Activated CD4-positive, alpha-beta memory T cell treated with anti-CD3 and anti-CD28 coated beads for 36 hours (primary cell): Measurements from ENCODE around the gene FZD1. TPM values are rescaled to one million over a fixed set of nuclear protein-coding genes. Genes with fewer than 3 reads are reported as not detected.
"Not testable (repeated sequence)": the region's sequence is repeated elsewhere in the genome, so short reads cannot be mapped to it uniquely, and the experiment has no call there.

Source experiments
- CTCF ChIA-PET: fragments of 350-600 bp; sonication (Branson Sonifier 250); formaldehyde crosslinking; loops from one replicate; lab custom pipeline; 2021; ENCODE audit warnings: antibody characterized with exemption, inconsistent platforms; lab: Charles Lee
- POLR2A ChIA-PET: fragments of 350-600 bp; sonication (Branson Sonifier 250); formaldehyde crosslinking; loops from one replicate; lab custom pipeline; 2021; ENCODE audit warnings: antibody characterized with exemption; lab: Charles Lee
- DNase-seq: peaks from one replicate; pipeline ENCODE4 v3.0.0-alpha.2; 2020
- H3K27ac Mint-ChIP-seq: one replicate; pipeline ENCODE4 v1.8.0; 2021; ENCODE audit warnings: mixed read lengths
- H3K27me3 Mint-ChIP-seq: one replicate; pipeline ENCODE4 v1.8.0; 2021; ENCODE audit warnings: mixed read lengths
- H3K36me3 Mint-ChIP-seq: one replicate; pipeline ENCODE4 v1.8.0; 2021; ENCODE audit warnings: mixed read lengths
- H3K4me1 Mint-ChIP-seq: one replicate; pipeline ENCODE4 v1.8.0; 2021; ENCODE audit warnings: low read depth, mixed read lengths
- H3K4me3 Mint-ChIP-seq: one replicate; pipeline ENCODE4 v1.8.0; 2021; ENCODE audit warnings: mild to moderate bottlenecking, mixed read lengths
- H3K9me3 Mint-ChIP-seq: one replicate; pipeline ENCODE4 v1.8.0; 2021; ENCODE audit warnings: mixed read lengths
- intact Hi-C: fragments of 100-400 bp; cut with micrococcal nuclease; formaldehyde crosslinking; loops from one replicate; pipeline ENCODE4 v1.15.1; 2023
- total RNA-seq, 2 experiments: library from RNA; stranded (reverse); gene quantifications; one replicate each; pipeline ENCODE4 v1.2.3, GENCODE V29; 2021

FZD1 gene
- total RNA-seq, 2 experiments from 2014 or later, result 0.05 TPM; not detected in 1

DNA sequence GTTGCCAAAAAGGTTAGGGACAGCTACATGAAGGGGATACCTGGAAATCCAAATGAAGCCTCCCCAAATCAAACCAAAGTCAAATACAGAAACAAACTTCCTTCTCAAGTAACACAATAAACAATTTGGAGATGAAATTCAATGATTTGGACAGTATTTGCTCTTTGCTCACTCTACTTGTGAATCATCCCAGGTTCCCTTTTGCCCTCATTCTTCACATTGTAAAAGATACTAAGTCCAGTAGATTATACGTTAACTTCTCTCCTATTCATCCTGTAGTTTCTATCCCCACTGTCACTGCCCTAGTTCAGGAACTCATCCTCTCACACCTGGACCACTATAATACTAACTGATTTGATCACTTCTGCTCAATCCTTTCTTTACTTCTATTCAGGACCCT is 28.3 kb downstream of the FZD1 start:
- Mint-ChIP-seq H3K4me1 (no peaks in the 10 kb centered on the region), H3K4me3 (no peak overlapping the region), H3K36me3 (no peaks in the 10 kb centered on the region), H3K9me3 (no peaks in the 10 kb centered on the region), H3K27me3 (no peaks in the 10 kb centered on the region), H3K27ac (no peak overlapping the region)
- no peak for DNase-seq
- ChIA-PET POLR2A (no interaction called here), CTCF (no interaction called here)
- intact Hi-C loops, result no loop called here

DNA sequence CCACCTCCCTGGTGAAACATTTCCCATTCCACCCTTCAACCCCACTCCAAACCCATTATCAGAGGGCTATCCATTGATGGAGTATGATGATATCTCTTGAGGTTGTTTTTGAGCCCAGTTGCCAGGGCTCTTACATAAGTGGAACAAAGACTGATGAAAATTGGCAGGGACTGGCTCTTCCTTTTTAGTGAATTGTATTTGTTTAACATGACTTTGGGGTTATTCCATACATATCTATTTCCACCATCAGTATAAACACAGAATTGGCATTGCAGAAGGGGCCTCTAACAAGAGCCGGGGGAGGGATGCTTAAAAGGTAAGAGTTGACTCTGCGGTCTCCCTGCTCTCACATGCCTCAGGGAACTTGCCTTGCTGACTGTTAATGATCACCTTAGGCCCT is 28.9 kb downstream of the FZD1 start:
- H3K27ac Mint-ChIP-seq, result no peak overlapping the region
- no peaks in the 10 kb centered on the region for H3K9me3 Mint-ChIP-seq
- H3K4me1 Mint-ChIP-seq, result no peaks in the 10 kb centered on the region
- H3K27me3 Mint-ChIP-seq, result no peaks in the 10 kb centered on the region
- ChIA-PET POLR2A (no interaction called here), CTCF (no interaction called here)
- no peaks in the 10 kb centered on the region for H3K36me3 Mint-ChIP-seq
- no peak overlapping the region for H3K4me3 Mint-ChIP-seq
- intact Hi-C loops, result no loop called here
- DNase-seq, result no peak

DNA sequence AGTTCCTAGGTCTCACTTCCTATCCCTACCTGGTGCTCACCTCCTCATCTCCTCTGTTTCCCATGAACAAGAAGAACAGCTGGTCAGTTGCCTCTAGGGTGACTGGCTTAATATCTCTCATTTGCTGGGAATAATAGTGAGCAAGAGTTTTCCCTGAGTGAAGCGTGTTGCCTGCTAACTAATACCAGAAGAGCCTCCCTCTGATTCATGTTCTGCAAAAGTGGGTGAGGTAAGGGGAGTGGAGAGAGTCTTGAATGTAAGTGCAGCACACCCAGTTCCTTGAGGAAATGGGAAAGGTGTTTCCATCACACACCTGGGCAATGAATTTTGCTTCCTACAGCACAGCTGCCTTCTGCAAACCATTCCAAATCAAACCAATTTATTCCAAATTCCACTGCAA is 29.6 kb downstream of the FZD1 start:
- intact Hi-C loops, result no loop called here
- ChIA-PET POLR2A (no interaction called here), CTCF (no interaction called here)
- H3K36me3 Mint-ChIP-seq, result no peaks in the 10 kb centered on the region
- H3K4me3 Mint-ChIP-seq, result no peak overlapping the region
- H3K4me1 Mint-ChIP-seq, result no peaks in the 10 kb centered on the region
- H3K27ac Mint-ChIP-seq, result no peak overlapping the region
- no peak for DNase-seq
- no peaks in the 10 kb centered on the region for H3K27me3 Mint-ChIP-seq
- H3K9me3 Mint-ChIP-seq, result no peaks in the 10 kb centered on the region

- intact Hi-C loops, result no loop called here
- Mint-ChIP-seq H3K27me3 (no peaks in the 10 kb centered on the region), H3K27ac (no peak overlapping the region), H3K36me3 (no peaks in the 10 kb centered on the region), H3K4me1 (no peaks in the 10 kb centered on the region), H3K9me3 (no peaks in the 10 kb centered on the region), H3K4me3 (no peak overlapping the region)
- ChIA-PET CTCF (no interaction called here), POLR2A (no interaction called here)
- no peak for DNase-seq
Measured at GRCh38 chr7:91294639-91295220, 30.5 kb downstream of the FZD1 start.

DNA sequence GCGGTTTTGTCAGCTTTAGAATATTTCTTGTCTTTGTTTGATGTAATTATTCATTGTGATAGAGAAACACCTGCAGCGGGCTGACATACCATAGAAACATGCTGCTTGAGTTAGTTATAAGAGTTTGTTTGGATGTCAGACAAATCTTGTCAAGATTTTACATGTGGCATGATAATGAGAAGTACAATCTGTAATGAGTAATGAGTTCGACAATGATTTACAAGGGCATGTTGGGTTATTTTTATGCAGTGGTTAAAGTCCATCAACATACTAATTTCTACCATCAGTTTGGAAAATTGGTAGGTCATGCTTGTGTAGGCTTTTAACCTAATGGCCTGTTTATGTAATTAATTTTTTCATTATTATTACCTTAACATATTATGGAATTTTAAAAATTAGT is 31.3 kb downstream of the FZD1 start:
- POLR2A ChIA-PET, result no interaction called here
- Mint-ChIP-seq H3K9me3 (no peaks in the 10 kb centered on the region), H3K27me3 (no peaks in the 10 kb centered on the region), H3K4me1 (no peaks in the 10 kb centered on the region), H3K36me3 (no peaks in the 10 kb centered on the region), H3K4me3 (no peak overlapping the region), H3K27ac (no peak overlapping the region)
- CTCF ChIA-PET, result no interaction called here
- intact Hi-C loops, result no loop called here
- DNase-seq, result no peak

DNA sequence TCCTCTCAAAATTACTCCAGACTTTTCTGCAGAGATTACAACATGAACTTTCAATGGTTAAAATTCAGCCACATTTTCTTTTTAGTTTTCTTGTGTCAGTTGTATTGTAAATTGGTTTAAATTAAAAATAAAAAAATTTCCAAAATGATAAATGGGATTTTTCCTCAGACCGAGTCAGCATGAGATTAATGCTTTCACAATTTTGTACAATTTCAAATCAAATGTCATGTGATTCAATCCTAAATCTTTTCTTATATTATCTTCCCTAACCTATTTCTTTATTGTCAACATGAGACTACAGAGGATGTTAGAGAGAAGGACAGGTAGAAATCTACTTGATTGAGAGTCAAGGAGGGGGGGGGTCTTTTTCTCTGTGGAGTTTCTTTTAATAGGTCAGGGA is 33.7 kb downstream of the FZD1 start:
- no peaks in the 10 kb centered on the region for H3K36me3 Mint-ChIP-seq
- no peaks in the 10 kb centered on the region for H3K9me3 Mint-ChIP-seq
- no peak overlapping the region for H3K27ac Mint-ChIP-seq
- no peaks in the 10 kb centered on the region for H3K4me1 Mint-ChIP-seq
- H3K4me3 Mint-ChIP-seq, result no peak overlapping the region
- intact Hi-C loops, result no loop called here
- no peak for DNase-seq
- POLR2A ChIA-PET, result no interaction called here
- CTCF ChIA-PET, result no interaction called here
- H3K27me3 Mint-ChIP-seq, result no peaks in the 10 kb centered on the region

- Mint-ChIP-seq H3K36me3 (no peaks in the 10 kb centered on the region), H3K27ac (no peak overlapping the region), H3K4me1 (no peaks in the 10 kb centered on the region), H3K9me3 (no peaks in the 10 kb centered on the region), H3K27me3 (no peaks in the 10 kb centered on the region), H3K4me3 (no peak overlapping the region)
- CTCF ChIA-PET, result no interaction called here
- POLR2A ChIA-PET, result no interaction called here
- DNase-seq, result no peak
- intact Hi-C loops, result no loop called here
Measured at GRCh38 chr7:91299952-91300775, 35.9 kb downstream of the FZD1 start.

DNA sequence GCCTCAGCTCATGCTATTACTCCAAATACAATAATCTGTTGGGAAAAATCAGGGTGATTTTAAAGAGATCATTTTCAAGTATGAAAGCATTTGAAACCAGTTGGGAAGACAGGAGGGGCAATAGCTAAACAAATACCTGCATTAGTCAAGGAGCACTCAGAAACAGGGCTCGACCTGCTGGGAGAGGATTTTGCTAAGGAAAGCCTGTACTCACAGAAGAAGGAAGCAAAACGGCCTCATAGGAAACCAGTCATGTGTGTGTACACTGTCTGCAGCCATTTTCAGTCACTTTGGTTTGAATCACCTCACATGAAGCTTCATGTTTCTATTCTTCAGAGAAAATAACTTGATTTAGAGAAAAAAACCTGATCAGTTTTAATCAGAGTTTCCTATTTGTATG is 38.6 kb downstream of the FZD1 start:
- POLR2A ChIA-PET, result no interaction called here
- Mint-ChIP-seq H3K27ac (no peak overlapping the region), H3K4me1 (no peaks in the 10 kb centered on the region), H3K36me3 (no peaks in the 10 kb centered on the region), H3K9me3 (no peaks in the 10 kb centered on the region), H3K27me3 (no peaks in the 10 kb centered on the region), H3K4me3 (no peak overlapping the region)
- intact Hi-C loops, result no loop called here
- DNase-seq, result no peak
- CTCF ChIA-PET, result no interaction called here

GRCh38 chr7:91306266-91306665 is 42.0 kb downstream of the FZD1 start:
- no peak for DNase-seq
- Mint-ChIP-seq H3K4me3 (no peak overlapping the region), H3K9me3 (no peaks in the 10 kb centered on the region), H3K36me3 (no peaks in the 10 kb centered on the region), H3K4me1 (no peaks in the 10 kb centered on the region), H3K27me3 (no peaks in the 10 kb centered on the region), H3K27ac (no peak overlapping the region)
- intact Hi-C loops, result no loop called here
- POLR2A ChIA-PET, result no interaction called here
- CTCF ChIA-PET, result no interaction called here

GRCh38 chr7:91307467-91307866 is 43.2 kb downstream of the FZD1 start:
- no peaks in the 10 kb centered on the region for H3K36me3 Mint-ChIP-seq
- DNase-seq, result no peak
- H3K9me3 Mint-ChIP-seq, result no peaks in the 10 kb centered on the region
- no peaks in the 10 kb centered on the region for H3K27me3 Mint-ChIP-seq
- ChIA-PET POLR2A (no interaction called here), CTCF (no interaction called here)
- H3K4me1 Mint-ChIP-seq, result no peaks in the 10 kb centered on the region
- intact Hi-C loops, result no loop called here
- no peak overlapping the region for H3K4me3 Mint-ChIP-seq
- no peak overlapping the region for H3K27ac Mint-ChIP-seq

- DNase-seq, H3K4me3 Mint-ChIP-seq, CTCF ChIA-PET, H3K36me3 Mint-ChIP-seq, intact Hi-C loops, POLR2A ChIA-PET, H3K4me1 Mint-ChIP-seq, H3K27me3 Mint-ChIP-seq, H3K27ac Mint-ChIP-seq, H3K9me3 Mint-ChIP-seq: not testable (repeated sequence)
Measured at GRCh38 chr7:91308191-91308590, 44.0 kb downstream of the FZD1 start.

DNA sequence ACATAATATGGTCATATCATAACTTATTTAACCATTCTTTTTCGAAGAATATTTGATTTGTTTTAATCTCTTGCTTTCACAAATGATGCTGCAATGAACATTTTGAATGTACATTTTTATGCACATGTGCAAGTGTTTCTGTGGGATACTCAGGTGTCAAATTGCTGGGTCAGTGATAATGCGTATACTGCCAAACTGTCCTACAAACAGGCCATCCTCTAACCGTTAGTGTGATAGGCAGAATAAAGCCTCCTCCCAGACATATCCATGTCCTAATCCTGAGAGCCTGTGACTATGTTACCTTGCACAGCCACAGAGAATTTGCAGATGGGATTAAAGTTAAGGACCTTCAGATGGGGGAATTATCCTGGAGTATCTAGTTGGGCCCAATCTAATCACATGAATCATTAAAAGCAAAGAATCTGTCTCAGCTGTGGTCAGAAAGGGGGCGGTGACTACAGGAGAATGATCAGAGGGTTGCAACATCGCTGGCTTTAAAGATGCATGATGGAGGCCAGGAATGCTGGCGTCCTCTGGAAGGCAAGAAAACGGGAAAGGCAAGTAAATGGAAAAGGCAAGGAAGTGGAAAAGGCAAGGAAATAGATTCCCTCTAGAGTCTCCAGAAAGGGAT is 46.7 kb downstream of the FZD1 start:
- Mint-ChIP-seq H3K4me1 (no peaks in the 10 kb centered on the region), H3K4me3 (no peak overlapping the region), H3K36me3 (no peaks in the 10 kb centered on the region), H3K27ac (no peak overlapping the region), H3K9me3 (no peaks in the 10 kb centered on the region), H3K27me3 (no peaks in the 10 kb centered on the region)
- intact Hi-C loops, result no loop called here
- ChIA-PET POLR2A (no interaction called here), CTCF (no interaction called here)
- DNase-seq, result no peak

DNA sequence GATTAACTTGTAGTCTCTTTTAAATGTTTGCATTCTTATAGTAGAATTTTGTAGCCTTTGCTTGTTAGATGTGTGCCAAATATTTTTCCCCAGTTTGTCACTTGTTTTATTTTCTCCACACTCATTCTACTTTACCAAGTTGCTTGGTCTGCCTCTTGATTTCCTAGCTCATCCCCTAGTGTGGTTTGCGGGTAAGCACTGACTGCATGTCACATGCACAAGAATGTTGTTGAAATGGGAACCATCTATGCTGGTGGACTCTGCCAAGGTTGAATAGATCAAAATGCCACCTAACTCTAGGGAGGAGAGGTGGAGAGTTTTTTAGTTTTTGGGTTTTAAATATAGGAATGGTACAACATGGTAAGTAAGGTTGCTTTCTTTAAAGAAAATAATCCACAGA is 47.6 kb downstream of the FZD1 start:
- Mint-ChIP-seq H3K27ac (no peak overlapping the region), H3K9me3 (no peaks in the 10 kb centered on the region), H3K4me3 (no peak overlapping the region), H3K27me3 (no peaks in the 10 kb centered on the region), H3K36me3 (no peaks in the 10 kb centered on the region), H3K4me1 (no peaks in the 10 kb centered on the region)
- no peak for DNase-seq
- ChIA-PET POLR2A (no interaction called here), CTCF (no interaction called here)
- intact Hi-C loops, result no loop called here
